ENCODE results near the gene VPS51. TPM values are rescaled to one million over a fixed set of nuclear protein-coding genes. Genes with fewer than 3 reads are reported as not detected.
A peak's percentile ranks its signal among the peaks of the same experiment; 100 is the strongest.
"Not testable (repeated sequence)": the region's sequence is repeated elsewhere in the genome, so short reads cannot be mapped to it uniquely, and the experiment has no call there.

Gene VPS51
- total RNA-seq, 1 donor from 2014 or later, result 92.2 TPM

- Histone ChIP-seq H3K27me3 (ENCODE audit: low read depth) (no peaks in the 10 kb centered on the region), H3K36me3 (peaks cover 40% of the 10 kb centered on the region), H3K27ac (replicated peaks) (no peak overlapping the region), H3K9me3 (replicated peaks) (no peaks in the 10 kb centered on the region), H3K4me3 (peak overlapping the region; percentile 96), H3K4me1 (peaks cover 79% of the 10 kb centered on the region)
- TF ChIP-seq CTCF (IDR thresholded peaks at IDR 0.05; ENCODE audit: borderline replicate concordance), result no peak
- DNase-seq, result no peak
- intact Hi-C loops (cut with micrococcal nuclease), result no loop called here
These were observed 19.5 kb downstream of the VPS51 start for GRCh38 chr11:65115361-65116082.

GRCh38 chr11:65116370-65117205, 20.6 kb downstream of the VPS51 start:
- Histone ChIP-seq H3K4me1 (peaks cover 79% of the 10 kb centered on the region), H3K9me3 (replicated peaks) (no peaks in the 10 kb centered on the region), H3K4me3 (peak overlapping the region; percentile 96), H3K36me3 (peaks cover 47% of the 10 kb centered on the region), H3K27me3 (ENCODE audit: low read depth) (no peaks in the 10 kb centered on the region), H3K27ac (replicated peaks) (peak overlapping the region; percentile 89)
- TF ChIP-seq CTCF (IDR thresholded peaks at IDR 0.05; ENCODE audit: borderline replicate concordance), result no peak
- intact Hi-C loops (cut with micrococcal nuclease), result no loop called here
- DNase-seq, result no peak

- peak within 1 kb of the TSS; percentile 89 for H3K27ac ChIP-seq (replicated peaks)
- H3K9me3 ChIP-seq (replicated peaks), result no peaks in the 10 kb centered on the region
- H3K27me3 ChIP-seq (ENCODE audit: low read depth), result no peaks in the 10 kb centered on the region
- H3K36me3 ChIP-seq, result peaks cover 47% of the 10 kb centered on the region
- DNase-seq, result peak; percentile 100
- peak; percentile 94 for TF ChIP-seq CTCF (IDR thresholded peaks at IDR 0.05; ENCODE audit: borderline replicate concordance)
- peaks cover 77% of the 10 kb centered on the region for H3K4me1 ChIP-seq
- peak within 1 kb of the TSS; percentile 96 for H3K4me3 ChIP-seq
- intact Hi-C loops (cut with micrococcal nuclease), result no loop called here
These were observed 21.4 kb downstream of the VPS51 start, which contains the start of gene ZNHIT2 for GRCh38 chr11:65117206-65118096. Gene ZNHIT2, minus strand, starts transcription at chr11:65117701. Its CDS starts 48 bp downstream, at chr11:65117653.

GRCh38 chr11:65118097-65118837, 22.3 kb downstream of the VPS51 start:
- DNase-seq, result no peak
- intact Hi-C loops (cut with micrococcal nuclease), result no loop called here

GRCh38 chr11:65118891-65119669, 23.1 kb downstream of the VPS51 start:
- H3K27me3 ChIP-seq (ENCODE audit: low read depth); intact Hi-C loops (cut with micrococcal nuclease); H3K9me3 ChIP-seq (replicated peaks); DNase-seq; H3K4me3 ChIP-seq: not testable (repeated sequence)
- H3K4me1 ChIP-seq, result peaks cover 73% of the 10 kb centered on the region
- H3K36me3 ChIP-seq, result peaks cover 49% of the 10 kb centered on the region
- peak overlapping the region; percentile 9 for H3K27ac ChIP-seq (replicated peaks)

More at GRCh38 chr11:65118097-65118837, 22.3 kb downstream of the VPS51 start:
- peak overlapping the region; percentile 96 for H3K4me3 ChIP-seq
- peaks cover 77% of the 10 kb centered on the region for H3K4me1 ChIP-seq
- no peaks in the 10 kb centered on the region for H3K27me3 ChIP-seq (ENCODE audit: low read depth)
- H3K27ac ChIP-seq (replicated peaks), result peak overlapping the region; percentile 89
- TF ChIP-seq CTCF (IDR thresholded peaks at IDR 0.05; ENCODE audit: borderline replicate concordance), result peak; percentile 44
- H3K9me3 ChIP-seq (replicated peaks), result no peaks in the 10 kb centered on the region
- peaks cover 47% of the 10 kb centered on the region for H3K36me3 ChIP-seq

Measured in left ventricle myocardium inferior (tissue), 1 donor.